ENCODE results near the gene TSPYL6.
"Not testable (repeated sequence)": the region's sequence is repeated elsewhere in the genome, so short reads cannot be mapped to it uniquely, and the experiment has no call there.

TSPYL6 gene

DNA sequence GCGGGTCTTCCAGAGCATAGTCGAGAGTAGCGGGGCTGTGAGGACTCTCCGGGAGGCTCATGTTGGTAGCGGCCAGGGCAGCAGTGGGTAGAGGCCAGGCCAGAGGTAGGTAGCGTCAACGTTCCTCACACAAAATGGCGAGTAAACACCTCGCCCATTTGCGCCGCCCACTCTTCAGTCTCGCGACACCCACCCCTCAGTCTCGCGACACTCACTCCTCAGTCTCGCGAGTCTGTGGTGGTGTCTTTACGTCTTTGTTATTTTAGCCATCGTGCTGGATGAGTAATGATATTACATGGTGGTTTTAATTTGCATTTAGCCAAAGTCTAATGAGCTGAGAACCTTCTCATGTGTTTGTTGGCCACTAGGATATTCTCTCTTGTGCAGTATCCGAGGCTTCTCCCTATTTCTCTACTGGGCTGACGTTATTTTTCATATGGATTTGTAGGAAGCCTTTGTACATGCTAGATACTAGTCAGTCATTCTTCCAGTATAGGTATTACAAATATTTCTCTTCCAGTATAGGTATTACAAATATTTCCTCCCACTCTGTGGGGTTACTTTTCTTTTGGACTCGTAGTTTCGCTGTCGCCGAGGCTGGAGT lies at the start of gene TSPYL6:
Gene TSPYL6, minus strand, starts transcription at position 139 of the 604 bp plus-strand sequence. Its CDS starts 78 bp downstream, at position 61.
- in situ Hi-C loops (cut with MboI; ENCODE audit: low pct_unique_long_range_greater_than_20kb, low sequenced_read_pairs): no loop called here
- DNase-seq: no peak

DNA sequence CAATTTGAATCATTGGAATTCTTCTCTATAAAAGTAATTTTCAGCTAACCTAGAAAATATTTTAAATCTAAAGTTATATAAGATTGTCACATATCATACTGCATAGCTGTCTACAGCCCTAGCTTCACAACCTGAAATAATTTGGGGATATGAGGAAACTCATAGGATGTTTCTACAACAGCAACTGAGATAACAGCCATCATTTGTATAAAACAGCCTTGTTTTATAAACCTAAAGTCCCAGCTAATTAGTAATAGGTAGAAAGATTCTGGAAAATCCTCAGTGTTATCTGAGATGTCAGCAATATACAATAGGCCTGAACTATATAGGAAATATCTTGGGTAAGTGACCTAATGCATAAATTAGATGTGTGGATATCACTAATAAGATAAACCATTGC lies 47.6 kb upstream of the TSPYL6 start:
- in situ Hi-C loops (cut with MboI; ENCODE audit: low pct_unique_long_range_greater_than_20kb, low sequenced_read_pairs): no loop called here
- DNase-seq: no peak

DNA sequence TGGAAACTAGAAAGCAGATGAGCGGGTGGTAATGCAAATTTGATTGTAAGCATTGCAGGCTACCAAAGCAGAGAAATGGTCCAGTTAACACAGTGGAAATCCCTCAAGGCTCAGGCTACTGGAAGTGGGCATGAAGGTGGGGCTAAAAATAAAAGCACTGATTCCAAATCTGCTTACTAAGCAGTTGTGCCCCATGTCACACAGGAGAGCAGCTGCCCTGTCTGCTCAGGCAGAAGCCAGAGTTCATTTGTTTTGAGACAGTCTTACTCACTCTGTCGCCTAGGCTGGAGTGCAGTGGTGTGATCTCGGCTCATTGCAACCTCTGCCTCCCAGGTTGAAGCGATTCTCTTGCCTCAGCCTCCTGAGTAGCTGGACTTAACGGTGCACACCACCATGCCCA lies 42.5 kb upstream of the TSPYL6 start:
- no peak for DNase-seq
- in situ Hi-C loops (cut with MboI; ENCODE audit: low pct_unique_long_range_greater_than_20kb, low sequenced_read_pairs): no loop called here

DNA sequence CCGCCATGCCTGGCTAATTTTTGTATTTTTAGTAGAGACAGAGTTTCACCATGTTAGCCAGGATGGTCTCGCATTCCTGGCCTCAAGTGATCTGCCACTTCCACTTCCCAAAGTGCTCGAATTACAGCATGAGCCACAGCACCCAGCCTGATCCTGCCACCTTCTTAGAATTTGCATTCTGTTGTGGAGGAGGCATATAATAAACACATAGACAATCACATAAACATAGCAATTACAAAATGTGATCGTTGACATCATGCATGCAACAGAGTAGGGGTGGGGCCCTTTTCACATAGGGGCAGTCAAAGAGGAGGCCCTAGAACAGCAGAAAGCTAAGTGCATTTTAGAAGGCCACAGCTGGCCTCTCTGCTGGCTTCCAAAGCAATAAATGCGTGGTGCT lies 39.9 kb upstream of the TSPYL6 start:
- DNase-seq: no peak
- in situ Hi-C loops (cut with MboI; ENCODE audit: low pct_unique_long_range_greater_than_20kb, low sequenced_read_pairs): no loop called here

DNA sequence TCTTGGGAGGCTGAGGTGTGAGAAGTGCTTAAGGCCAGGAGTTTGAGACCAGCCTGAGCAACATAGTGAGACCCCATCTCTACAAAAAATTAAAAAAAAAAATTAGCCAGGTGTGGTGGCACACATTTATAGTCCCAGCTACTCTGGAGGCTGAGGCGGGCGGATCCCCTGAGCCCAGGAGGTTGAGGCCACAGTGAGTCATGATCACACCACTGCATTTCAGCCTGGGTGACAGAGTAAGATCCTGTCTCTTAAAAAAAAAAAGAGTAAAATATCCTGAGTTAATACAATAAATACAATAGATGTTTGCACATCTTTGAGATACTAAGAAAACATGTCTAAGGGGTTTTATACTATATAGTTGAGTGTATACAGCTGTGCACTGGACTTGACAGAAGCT lies 38.6 kb upstream of the TSPYL6 start:
- DNase-seq; in situ Hi-C loops (cut with MboI; ENCODE audit: low pct_unique_long_range_greater_than_20kb, low sequenced_read_pairs): not testable (repeated sequence)

DNA sequence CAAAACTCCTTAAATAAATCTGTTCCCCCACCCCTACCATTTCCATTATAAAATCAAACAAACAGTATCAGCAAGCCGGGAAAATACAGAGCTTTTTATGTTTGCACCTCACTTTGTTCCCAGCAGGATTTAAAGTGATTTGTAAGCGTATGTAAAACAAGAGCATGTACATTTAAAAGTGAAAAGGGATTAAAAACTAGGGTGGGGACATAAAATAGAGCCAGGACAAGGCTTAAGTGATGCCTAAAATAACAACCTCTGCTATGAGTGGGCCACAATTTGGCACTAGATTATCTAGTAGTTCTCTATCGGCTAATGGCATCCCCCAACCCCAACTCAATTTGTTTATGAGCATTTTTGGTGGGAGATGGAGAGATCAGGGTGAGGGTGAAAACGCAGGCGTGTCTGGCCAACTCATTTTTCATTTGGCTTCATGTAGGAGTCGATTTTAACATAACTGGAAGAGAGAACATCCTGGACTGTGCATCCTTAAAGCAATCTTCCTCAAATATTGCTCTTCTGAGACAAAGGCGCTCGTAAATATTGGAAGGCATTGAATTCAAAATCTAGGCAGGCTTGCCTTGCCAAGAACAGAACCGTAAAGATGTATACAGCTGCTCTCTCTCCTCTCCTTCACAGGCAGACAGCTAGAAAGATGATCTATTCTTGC lies 34.5 kb upstream of the TSPYL6 start:
- in situ Hi-C loops (cut with MboI; ENCODE audit: low pct_unique_long_range_greater_than_20kb, low sequenced_read_pairs): no loop called here
- DNase-seq: no peak

GRCh38 chr2:54289917-54290316 lies 33.9 kb upstream of the TSPYL6 start:
- in situ Hi-C loops (cut with MboI; ENCODE audit: low pct_unique_long_range_greater_than_20kb, low sequenced_read_pairs): no loop called here
- DNase-seq: no peak

- in situ Hi-C loops (cut with MboI; ENCODE audit: low pct_unique_long_range_greater_than_20kb, low sequenced_read_pairs): no loop called here
- DNase-seq: no peak
Measured at GRCh38 chr2:54287532-54287931, 31.5 kb upstream of the TSPYL6 start.

- in situ Hi-C loops (cut with MboI; ENCODE audit: low pct_unique_long_range_greater_than_20kb, low sequenced_read_pairs): no loop called here
- DNase-seq: no peak
Measured at GRCh38 chr2:54285451-54285850, 29.4 kb upstream of the TSPYL6 start.

- in situ Hi-C loops (cut with MboI; ENCODE audit: low pct_unique_long_range_greater_than_20kb, low sequenced_read_pairs): no loop called here
- no peak for DNase-seq
Measured at GRCh38 chr2:54284826-54285225, 28.8 kb upstream of the TSPYL6 start.

GRCh38 chr2:54279385-54279784 lies 23.4 kb upstream of the TSPYL6 start:
- DNase-seq: no peak
- in situ Hi-C loops (cut with MboI; ENCODE audit: low pct_unique_long_range_greater_than_20kb, low sequenced_read_pairs): no loop called here

- in situ Hi-C loops (cut with MboI; ENCODE audit: low pct_unique_long_range_greater_than_20kb, low sequenced_read_pairs): no loop called here
- no peak for DNase-seq
Measured at GRCh38 chr2:54275541-54275940, 19.5 kb upstream of the TSPYL6 start.

DNA sequence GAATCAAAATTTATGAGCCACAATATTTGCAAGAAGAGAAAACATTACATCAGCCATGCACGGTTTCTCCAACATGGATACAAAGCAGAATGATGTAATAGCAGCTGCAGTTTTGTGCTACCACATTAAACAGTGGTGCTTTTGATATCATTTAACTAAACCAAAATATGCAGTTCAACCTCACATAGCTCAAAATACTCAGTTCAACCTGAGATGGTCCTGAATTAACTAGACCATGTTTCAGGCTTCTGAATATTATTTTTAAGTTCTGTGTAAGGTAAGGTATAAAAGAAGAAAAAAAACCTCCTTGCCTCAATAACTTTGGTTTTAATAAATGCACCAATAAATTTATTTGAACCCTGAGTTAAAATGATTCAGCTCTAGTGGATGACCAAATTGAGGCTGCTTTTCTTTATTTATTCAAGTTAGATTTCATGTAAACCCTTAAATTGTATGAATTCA lies 18.8 kb upstream of the TSPYL6 start:
- in situ Hi-C loops (cut with MboI; ENCODE audit: low pct_unique_long_range_greater_than_20kb, low sequenced_read_pairs): no loop called here
- no peak for DNase-seq

DNA sequence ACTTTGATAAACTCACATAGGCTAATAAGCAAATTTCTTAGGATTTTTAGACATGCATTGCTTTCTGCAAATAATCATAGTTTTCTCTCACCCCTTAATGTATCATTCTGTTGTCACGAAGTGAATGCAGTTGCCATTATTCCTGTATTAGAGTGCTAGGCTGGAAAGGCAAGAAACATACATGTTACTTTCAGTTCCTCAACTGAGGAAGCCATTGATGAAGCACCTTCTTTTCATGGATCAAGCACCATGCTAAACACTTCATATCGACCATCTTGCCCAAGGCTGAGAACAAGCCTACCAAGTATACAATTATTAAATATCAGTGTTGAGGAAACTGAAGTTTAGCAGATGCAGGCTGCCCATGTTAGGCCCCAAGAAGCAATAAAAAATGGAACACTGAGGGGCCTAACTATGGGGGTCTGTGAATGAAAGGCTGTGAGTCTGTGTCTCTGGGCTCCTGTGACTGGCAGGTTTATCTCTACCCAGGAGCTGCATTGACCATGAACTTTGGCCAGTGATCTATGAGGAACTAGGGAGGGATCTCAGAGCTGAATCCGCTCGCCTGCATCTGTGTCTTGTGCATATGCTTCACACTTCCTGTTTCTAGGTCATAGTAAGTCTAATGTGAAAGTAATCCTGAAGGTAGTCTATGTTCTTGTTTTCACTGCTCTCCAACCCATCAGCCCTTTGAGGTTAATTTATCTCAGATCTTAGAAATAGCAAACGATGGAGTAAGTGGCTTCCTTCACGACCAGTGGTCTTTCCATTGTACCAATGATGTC lies 16.0 kb upstream of the TSPYL6 start:
- peak; percentile 18 for DNase-seq
- in situ Hi-C loops (cut with MboI; ENCODE audit: low pct_unique_long_range_greater_than_20kb, low sequenced_read_pairs): no loop called here

- in situ Hi-C loops (cut with MboI; ENCODE audit: low pct_unique_long_range_greater_than_20kb, low sequenced_read_pairs): no loop called here
- no peak for DNase-seq
Measured at GRCh38 chr2:54271189-54271588, 15.2 kb upstream of the TSPYL6 start.

DNA sequence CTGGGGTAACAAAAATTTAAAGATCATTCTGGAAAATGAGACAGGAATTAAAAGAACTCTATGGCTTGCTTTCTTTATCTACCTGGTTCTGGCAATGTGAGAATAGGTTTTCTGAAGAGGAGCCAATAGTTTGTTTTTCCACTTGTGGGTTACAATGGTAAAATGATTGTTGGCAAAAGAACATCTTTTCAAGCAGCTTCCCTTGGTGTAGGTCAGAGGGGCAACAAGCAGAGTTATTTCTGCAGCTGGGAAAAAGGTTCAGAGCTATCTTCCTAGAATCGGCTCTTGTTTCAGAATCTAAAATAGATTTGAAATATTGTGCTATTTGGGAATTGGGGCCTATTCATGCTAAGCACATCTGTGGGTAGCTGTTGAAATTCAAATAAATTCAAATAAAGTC lies 11.5 kb upstream of the TSPYL6 start:
- in situ Hi-C loops (cut with MboI; ENCODE audit: low pct_unique_long_range_greater_than_20kb, low sequenced_read_pairs): no loop called here
- no peak for DNase-seq

DNA sequence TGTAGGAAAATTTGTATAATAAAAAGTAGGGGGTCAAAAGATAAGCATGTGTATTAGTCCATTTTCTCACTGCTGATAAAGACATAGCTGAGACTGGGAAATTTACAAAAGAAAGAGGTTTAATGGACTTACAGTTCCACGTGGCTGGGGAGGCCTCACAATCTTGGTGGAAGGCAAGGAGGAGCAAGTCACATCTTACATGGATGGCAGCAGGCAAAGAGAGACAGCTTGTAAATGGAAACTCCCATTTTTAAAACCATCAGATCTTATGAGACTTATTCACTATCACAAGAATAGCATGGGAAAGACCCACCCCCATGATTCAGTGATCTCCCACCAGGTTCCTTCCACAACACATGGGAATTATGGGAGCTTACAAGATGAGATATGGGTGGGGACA lies 9.1 kb upstream of the TSPYL6 start:
- not testable (repeated sequence) for DNase-seq

DNA sequence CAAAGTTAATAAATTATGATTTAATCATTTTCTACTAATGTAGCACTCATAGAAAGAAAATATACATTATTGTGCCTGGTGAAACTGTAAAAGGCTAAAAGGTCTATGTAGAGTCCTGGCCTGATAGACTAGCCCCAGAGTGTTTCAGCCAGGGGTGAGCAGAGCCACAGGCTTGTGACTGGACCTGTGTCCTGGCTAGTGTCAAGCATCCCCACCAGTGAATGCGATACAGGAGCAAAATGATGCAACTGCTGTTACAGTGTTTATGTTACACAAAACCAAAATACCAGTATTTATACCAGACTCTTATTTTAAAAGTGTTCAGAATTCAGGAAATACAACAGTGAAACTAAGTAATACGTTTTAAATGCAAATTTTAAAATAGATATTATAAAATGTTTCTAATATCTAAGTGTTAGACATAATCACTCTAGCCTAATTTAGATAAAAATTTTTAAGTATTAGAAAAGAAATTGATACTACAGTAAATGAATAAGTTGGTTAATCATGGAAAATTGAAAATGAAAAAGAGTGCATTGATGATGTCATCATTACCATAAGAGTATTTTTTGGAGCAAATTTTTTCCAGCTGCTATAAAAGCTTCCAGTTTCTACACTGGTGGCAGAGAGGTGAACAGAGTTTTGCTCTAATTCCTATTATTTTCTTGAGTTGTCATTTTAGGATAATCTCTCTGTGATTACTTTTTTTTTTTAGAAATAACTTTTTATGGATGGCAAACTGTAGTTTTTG lies 6.2 kb upstream of the TSPYL6 start:
- in situ Hi-C loops (cut with MboI; ENCODE audit: low pct_unique_long_range_greater_than_20kb, low sequenced_read_pairs): no loop called here
- DNase-seq: no peak

More for the DNA sequence above, 9.1 kb upstream of the TSPYL6 start:
- in situ Hi-C loops (cut with MboI; ENCODE audit: low pct_unique_long_range_greater_than_20kb, low sequenced_read_pairs): not testable (repeated sequence)

DNA sequence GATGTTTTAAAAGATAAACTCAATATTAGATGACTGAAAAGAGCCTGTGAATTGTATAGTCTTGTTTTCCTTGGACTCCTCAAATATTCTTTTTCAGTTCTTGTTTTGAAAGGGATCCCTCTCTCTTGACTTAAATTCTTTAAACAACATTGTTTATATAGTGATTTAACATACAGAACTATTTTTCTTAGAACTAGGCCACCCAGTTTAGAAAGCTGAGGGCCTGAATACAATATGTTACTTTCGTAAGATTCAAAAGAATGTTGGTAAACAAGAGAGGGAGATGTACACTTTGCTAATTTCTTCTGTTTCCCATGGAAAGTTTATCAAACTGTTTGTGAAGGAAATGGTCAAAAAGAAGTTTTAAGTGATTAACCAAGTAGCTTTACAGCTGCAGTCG lies 5.5 kb upstream of the TSPYL6 start:
- DNase-seq: no peak
- in situ Hi-C loops (cut with MboI; ENCODE audit: low pct_unique_long_range_greater_than_20kb, low sequenced_read_pairs): no loop called here

DNA sequence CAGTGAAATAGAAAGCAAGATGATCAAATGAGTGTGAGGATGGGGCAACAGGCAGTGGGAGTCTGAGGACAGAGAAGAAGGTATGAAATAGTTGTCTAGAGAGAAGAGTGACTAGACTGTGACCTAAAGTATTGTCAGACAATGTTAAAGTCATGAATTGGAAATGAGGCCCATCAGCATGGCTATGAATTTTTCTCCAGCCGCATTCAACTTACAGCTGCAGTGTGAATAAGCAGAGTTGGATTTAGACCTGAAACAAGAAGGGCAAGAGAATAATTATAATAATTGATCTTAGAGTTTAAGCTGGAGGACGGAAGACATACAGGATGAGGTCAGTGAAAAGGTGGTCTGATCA lies 4.2 kb upstream of the TSPYL6 start:
- no peak for DNase-seq
- in situ Hi-C loops (cut with MboI; ENCODE audit: low pct_unique_long_range_greater_than_20kb, low sequenced_read_pairs): no loop called here

All from KBM-7 (cell line).